Thymus (tissue), 11 donors: ENCODE data around the gene ITPKB. TPM values are rescaled to one million over a fixed set of nuclear protein-coding genes. Genes with fewer than 3 reads are reported as not detected.

ENCODE experiments used
- DNase-seq, 9 donors: peaks; one replicate each; pipeline ENCODE4 v3.0.0-alpha.2; 2013; ENCODE audit warnings: low spot score in 9 of 9, low read depth in 6 of 9, missing footprints in 1 of 9
- H3K27ac ChIP-seq, 2 donors: one replicate each; pipeline ENCODE4 v1.5.1; 2013; ENCODE audit warnings: control low read depth in 1 of 2, low read depth in 1 of 2, low read length in 1 of 2, mild to moderate bottlenecking in 1 of 2, moderate library complexity in 1 of 2
- H3K27me3 ChIP-seq, 2 donors: one replicate each; pipeline ENCODE4 v1.5.1; 2013; ENCODE audit warnings: low read length in 1 of 2; ENCODE audit not compliant: control insufficient read depth in 2 of 2, insufficient read depth in 1 of 2
- H3K36me3 ChIP-seq, 2 donors: one replicate each; pipeline ENCODE4 v1.5.1; 2013; ENCODE audit warnings: low read length in 1 of 2, mild to moderate bottlenecking in 1 of 2, moderate library complexity in 1 of 2; ENCODE audit not compliant: control insufficient read depth in 2 of 2, insufficient read depth in 2 of 2
- H3K4me1 ChIP-seq, 2 donors: one replicate each; pipeline ENCODE4 v1.5.1; 2013; ENCODE audit warnings: low read length in 2 of 2; ENCODE audit not compliant: control insufficient read depth in 2 of 2, insufficient read depth in 2 of 2
- H3K4me3 ChIP-seq, 2 donors: one replicate each; pipeline ENCODE4 v1.5.1; 2013; ENCODE audit warnings: low read length in 2 of 2, control low read depth in 1 of 2, mild to moderate bottlenecking in 1 of 2
- H3K9me3 ChIP-seq, 2 donors: one replicate each; pipeline ENCODE4 v1.5.1; 2013; ENCODE audit warnings: low read length in 1 of 2, mild to moderate bottlenecking in 1 of 2; ENCODE audit not compliant: control insufficient read depth in 2 of 2, insufficient read depth in 1 of 2
- WGBS: extraction: QIAGEN DNeasy Blood & Tissue Kit; methylation state at CpG from one replicate; pipeline ENCODE4 v1.1.7; 2013; 5-methylcytosine and 5-hydroxymethylcytosine counted together
- polyA plus RNA-seq: library from polyadenylated mRNA; stranded (reverse); fragments of 200-250 nt; gene quantifications from one replicate; pipeline ENCODE4 v1.2.3, GENCODE V29; 2013
- total RNA-seq: library from RNA; stranded (reverse); fragments of 120-200 nt; gene quantifications from one replicate; pipeline ENCODE4 v1.2.4, GENCODE V29; 2013
- donor health status: healthy.

The ITPKB gene
- total and polyA plus RNA-seq, 2 donors: 22.7 to 32.0 TPM

DNA sequence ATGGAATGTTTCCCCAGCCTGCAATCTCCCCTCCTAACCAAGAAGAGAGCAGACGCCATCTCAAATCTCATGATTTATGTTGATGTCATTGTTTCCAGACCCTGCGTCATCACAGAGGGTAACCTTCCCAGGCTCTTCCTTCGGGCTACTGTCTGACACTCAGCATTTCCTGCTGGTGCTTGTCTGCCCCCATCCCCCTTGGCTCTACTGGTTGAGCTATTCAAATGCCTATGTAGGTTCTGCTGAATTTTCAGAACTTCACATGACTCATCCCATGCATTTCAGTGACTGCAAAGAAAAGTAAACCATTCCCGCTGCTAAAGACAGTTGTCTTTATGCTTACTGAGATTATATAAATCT is 24.8 kb upstream of the ITPKB start:
- Histone ChIP-seq H3K36me3 (no peaks in the 10 kb centered on the region), H3K4me3 (no peak overlapping the region), H3K9me3 (no peaks in the 10 kb centered on the region), H3K27ac (no peak overlapping the region), H3K27me3 (no peaks in the 10 kb centered on the region), H3K4me1 (peaks cover 23 to 34% of the 10 kb centered on the region in 2 donors)
- DNase-seq: peak in 1 of 9 donors; percentile 51
- WGBS: 74% methylated on average over 4 of the region's 4 CpGs

DNA sequence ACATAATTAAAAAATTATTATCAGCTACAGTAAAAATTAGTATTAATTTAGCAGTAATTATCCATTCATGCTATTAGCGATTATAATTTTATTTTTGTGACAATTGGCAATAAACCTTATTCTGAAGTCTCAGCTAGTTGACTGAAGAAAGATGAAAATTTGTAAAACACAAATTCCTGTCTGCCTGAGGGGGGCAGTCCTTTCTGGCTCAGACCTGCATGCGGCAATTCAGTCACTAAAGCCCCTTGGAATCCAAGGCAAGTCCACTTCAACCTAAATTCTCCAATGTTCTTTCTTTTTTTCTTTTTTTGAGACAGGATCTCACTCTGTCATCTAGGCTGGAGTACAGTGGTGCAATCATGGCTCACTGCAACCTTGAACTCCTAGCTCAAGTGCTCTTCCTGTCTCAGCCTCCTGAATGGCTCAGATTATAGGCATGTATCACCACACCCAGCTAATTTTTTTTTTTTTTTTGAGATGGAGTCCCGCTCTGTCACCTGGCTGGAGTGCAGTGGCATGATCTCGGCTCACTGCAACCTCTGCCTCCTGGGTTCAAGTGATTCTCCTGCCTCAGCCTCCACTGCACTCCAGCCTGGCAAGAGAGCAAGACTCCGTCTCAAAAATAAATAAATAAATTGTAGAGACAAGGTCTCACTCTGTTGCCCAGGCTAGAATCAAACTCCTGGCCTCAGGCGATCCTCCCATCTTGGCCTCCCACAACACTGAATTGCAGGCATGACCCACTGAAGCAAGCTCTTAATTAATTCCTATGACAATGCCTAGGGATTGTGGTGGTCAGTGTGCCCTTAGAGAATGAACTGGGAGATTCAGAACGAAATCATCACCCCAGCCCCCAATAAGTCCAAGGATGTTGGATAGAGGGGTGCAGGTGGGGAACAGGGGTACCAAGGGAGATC is 24.2 kb upstream of the ITPKB start:
- WGBS: 97% methylated on average over 7 of the region's 7 CpGs
- H3K9me3 ChIP-seq: no peaks in the 10 kb centered on the region

DNA sequence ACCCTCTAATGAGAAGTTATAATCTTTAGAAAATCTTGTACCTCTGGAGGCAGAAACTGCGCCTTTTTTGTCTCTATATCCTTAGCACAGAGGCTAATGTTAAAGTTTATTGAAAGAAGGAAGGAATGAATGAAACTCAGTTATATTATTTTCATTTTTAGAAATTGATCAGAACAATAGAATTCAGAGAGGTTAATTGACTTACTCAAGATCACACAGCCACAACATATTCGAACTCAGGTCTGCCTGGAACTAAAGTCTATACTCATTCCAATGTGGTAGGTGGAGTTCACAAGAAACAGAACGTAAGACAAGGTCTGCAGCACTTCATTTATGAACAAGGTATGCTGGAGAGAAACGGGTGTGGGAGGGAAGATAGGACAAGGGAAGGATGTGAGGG is 23.0 kb upstream of the ITPKB start:
- Histone ChIP-seq H3K36me3 (no peaks in the 10 kb centered on the region), H3K27ac (no peak overlapping the region), H3K9me3 (no peaks in the 10 kb centered on the region), H3K27me3 (no peaks in the 10 kb centered on the region), H3K4me1 (peaks cover 23 to 34% of the 10 kb centered on the region in 2 donors), H3K4me3 (no peak overlapping the region)
- no peak for DNase-seq
- 96% methylated on average over 4 of the region's 4 CpGs for WGBS

More for the DNA sequence above, 24.2 kb upstream of the ITPKB start:
- Histone ChIP-seq H3K36me3 (no peaks in the 10 kb centered on the region), H3K4me3 (no peak overlapping the region), H3K27me3 (no peaks in the 10 kb centered on the region), H3K4me1 (peaks cover 23 to 34% of the 10 kb centered on the region in 2 donors), H3K27ac (no peak overlapping the region)
- DNase-seq: no peak

DNA sequence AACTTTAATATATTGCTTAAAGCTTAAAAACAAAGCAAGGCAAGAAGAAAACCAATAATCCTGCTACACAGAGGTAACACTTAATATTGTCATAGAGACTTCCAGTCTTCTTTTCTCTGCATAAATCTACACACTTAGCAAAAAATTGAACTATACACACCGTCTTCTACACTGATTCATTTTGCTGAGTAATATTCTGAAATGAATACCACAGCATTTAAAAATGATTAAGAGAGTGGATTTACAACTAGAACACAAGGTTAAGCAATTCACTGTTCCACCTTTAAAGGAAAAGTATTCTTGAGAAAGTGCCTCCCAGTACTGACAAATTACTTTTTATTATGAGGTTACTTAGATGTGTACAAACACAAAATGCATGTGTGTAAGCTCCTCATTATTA is 22.2 kb upstream of the ITPKB start:
- H3K27me3 ChIP-seq: no peaks in the 10 kb centered on the region
- WGBS: 77% methylated on average over 1 of the region's 1 CpG
- no peaks in the 10 kb centered on the region for H3K36me3 ChIP-seq
- no peaks in the 10 kb centered on the region for H3K9me3 ChIP-seq
- H3K4me1 ChIP-seq: peaks cover 23 to 34% of the 10 kb centered on the region in 2 donors
- no peak overlapping the region for H3K27ac ChIP-seq
- DNase-seq: no peak
- H3K4me3 ChIP-seq: no peak overlapping the region

DNA sequence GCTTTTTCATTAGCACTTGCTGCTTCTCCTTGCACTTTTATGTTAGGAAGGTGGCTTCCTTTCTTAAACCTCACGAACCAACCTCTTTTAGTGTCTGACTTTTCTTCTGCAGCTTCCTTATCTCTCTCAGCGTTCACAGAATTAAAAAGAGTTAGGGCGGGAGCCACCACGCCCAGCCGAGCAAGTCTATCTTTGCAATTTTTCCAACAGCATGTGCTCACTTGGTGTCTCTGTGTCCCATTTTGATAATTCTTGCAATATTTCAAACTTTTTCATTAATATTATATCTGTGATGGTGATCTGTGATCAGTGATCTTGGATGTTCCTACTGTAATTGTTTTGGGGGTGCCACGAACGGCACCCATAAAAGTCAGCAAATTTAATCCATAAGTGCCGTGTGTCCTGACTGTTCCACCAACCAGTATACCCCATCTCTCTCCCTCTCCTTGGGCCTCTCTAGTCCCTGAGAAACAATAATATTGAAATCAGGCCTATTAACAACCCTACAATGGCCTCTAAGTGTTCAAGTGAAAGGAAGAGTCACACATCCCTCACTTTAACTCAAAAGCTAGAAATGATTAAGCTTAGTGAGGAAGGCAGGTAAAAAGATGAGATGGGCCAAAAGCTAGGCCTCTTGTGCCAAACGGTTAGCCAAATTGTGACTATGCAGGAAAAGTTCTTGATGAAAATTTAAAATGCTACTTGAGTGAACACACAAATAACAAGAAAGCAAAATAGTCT is 15.9 kb upstream of the ITPKB start:
- Histone ChIP-seq H3K27ac (no peak overlapping the region), H3K27me3 (no peaks in the 10 kb centered on the region), H3K4me3 (no peak overlapping the region), H3K9me3 (no peaks in the 10 kb centered on the region), H3K4me1 (peaks cover 19 to 49% of the 10 kb centered on the region in 2 donors), H3K36me3 (no peaks in the 10 kb centered on the region)
- DNase-seq: no peak
- 71% methylated on average over 9 of the region's 9 CpGs for WGBS

DNA sequence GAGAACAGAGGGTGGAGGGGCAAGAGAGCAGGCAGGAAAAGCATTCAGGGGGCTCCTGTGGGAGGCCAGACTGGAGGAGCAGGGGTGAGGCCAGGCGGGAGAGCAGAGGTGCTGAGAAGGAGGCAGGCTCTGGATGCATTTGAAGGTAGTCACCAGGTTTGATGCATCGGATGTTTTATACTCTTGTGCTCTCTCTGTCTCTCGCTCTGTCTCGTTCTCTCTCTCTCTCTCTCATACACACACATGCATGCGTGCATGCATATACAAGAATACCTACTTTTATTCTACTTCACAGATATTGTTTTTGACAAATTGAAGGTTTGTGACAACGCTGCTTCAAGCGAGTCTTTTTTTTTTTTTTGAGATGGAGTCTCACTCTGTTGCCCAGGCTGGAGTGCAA is 15.0 kb upstream of the ITPKB start:
- H3K9me3 ChIP-seq: no peaks in the 10 kb centered on the region
- 96% methylated on average over 7 of the region's 7 CpGs for WGBS
- H3K4me1 ChIP-seq: peaks cover 19 to 49% of the 10 kb centered on the region in 2 donors
- H3K36me3 ChIP-seq: no peaks in the 10 kb centered on the region
- DNase-seq: peak in 1 of 9 donors; percentile 20
- no peak overlapping the region for H3K27ac ChIP-seq
- H3K27me3 ChIP-seq: no peaks in the 10 kb centered on the region
- no peak overlapping the region for H3K4me3 ChIP-seq

DNA sequence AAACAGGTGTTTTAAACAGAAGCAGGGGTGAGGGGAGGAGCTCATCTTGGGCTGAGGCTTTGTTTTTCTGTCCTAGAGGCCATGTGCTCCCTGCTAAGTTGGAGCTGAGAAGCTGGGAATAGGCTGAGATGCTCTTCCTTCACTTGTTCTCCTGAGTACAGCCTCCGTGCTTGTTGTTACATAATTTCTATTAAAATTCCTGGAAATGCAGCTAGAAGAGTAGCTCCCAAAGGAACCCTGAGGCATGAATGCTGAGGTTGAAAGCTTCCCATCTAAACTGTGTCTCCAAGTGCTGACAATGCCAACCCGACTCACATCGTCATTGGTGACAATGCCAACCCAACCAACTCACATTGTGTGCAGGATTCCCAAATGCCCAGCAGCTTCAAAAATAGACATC is 12.6 kb upstream of the ITPKB start:
- peaks cover 23 to 60% of the 10 kb centered on the region in 2 donors for H3K4me1 ChIP-seq
- DNase-seq: peak in 1 of 9 donors; percentile 46
- no peak overlapping the region for H3K27ac ChIP-seq
- H3K27me3 ChIP-seq: no peaks in the 10 kb centered on the region
- 98% methylated on average over 3 of the region's 3 CpGs for WGBS
- H3K9me3 ChIP-seq: no peaks in the 10 kb centered on the region
- H3K4me3 ChIP-seq: no peak overlapping the region
- no peaks in the 10 kb centered on the region for H3K36me3 ChIP-seq

DNA sequence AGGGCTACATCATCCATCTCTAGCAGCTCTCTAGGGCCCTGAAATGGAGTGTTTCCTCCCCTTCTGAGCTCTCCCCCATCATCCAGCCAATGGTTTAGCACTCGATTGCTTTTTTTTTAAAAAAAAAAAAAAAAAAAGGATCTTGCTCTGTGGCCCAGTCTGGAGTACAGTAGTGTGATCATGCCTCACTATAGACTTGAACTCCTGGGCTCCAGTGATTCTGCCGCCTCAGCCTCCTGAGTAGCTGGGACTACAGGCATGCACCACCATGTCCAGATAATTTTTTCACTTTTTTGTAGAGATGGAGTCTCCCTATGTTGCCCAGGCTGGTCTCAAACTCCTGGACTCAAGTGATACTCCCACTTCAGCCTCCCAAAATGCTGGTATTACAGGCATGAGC is 12.1 kb upstream of the ITPKB start:
- H3K36me3 ChIP-seq: no peaks in the 10 kb centered on the region
- H3K4me1 ChIP-seq: peaks cover 23 to 60% of the 10 kb centered on the region in 2 donors
- WGBS: 95% methylated on average over 2 of the region's 2 CpGs
- H3K9me3 ChIP-seq: no peaks in the 10 kb centered on the region
- H3K27ac ChIP-seq: no peak overlapping the region
- H3K4me3 ChIP-seq: no peak overlapping the region
- no peak for DNase-seq
- no peaks in the 10 kb centered on the region for H3K27me3 ChIP-seq

DNA sequence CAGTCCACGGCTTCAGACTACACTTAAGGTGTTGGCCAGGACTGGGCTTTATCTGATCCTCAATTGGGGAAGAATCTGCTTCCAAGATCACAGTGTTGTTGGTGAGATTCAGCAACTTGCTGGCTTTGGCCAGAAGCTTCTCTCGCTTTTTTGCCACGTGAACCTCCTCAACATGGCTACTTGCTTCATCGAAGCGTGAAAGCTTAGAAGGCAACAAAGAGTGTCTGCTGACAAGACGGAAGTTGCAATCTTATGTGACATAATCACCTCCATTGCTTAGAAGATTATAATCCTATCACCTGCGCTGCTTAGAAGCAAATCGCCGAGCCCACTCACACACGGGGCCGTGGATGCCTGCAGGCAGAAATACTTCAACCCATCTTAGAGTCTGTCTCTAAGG is 10.4 kb upstream of the ITPKB start:
- H3K4me1 ChIP-seq: peaks cover 10 to 42% of the 10 kb centered on the region in 2 donors
- no peaks in the 10 kb centered on the region for H3K36me3 ChIP-seq
- no peaks in the 10 kb centered on the region for H3K9me3 ChIP-seq
- no peak overlapping the region for H3K27ac ChIP-seq
- DNase-seq: no peak
- 93% methylated on average over 11 of the region's 11 CpGs for WGBS
- no peaks in the 10 kb centered on the region for H3K27me3 ChIP-seq
- no peak overlapping the region for H3K4me3 ChIP-seq
